Activated CD4-positive, alpha-beta T cell treated with anti-CD3 and anti-CD28 coated beads, Interleukin-2, amount 50 U/mL, for 24 hours (primary cell): Measurements from ENCODE around the gene TEX22.
"Not testable (repeated sequence)": the region's sequence is repeated elsewhere in the genome, so short reads cannot be mapped to it uniquely, and the experiment has no call there.

Source experiments
- DNase-seq, 2 donors: peaks; one replicate each; pipeline ENCODE4 v3.0.0-alpha.2; 2020; ENCODE audit warnings: low read depth in 1 of 2, low spot score in 1 of 2

The TEX22 gene

GRCh38 chr14:105398044-105398725, at the start of gene TEX22:
TSS of gene TEX22 (plus strand) at chr14:105398538. CDS start at chr14:105399341, 803 bp downstream.
- DNase-seq: peak; percentile 89 to 90

GRCh38 chr14:105348945-105349699, 49.2 kb upstream of the TEX22 start:
- no peak for DNase-seq

GRCh38 chr14:105349992-105350391, 48.3 kb upstream of the TEX22 start:
- no peak for DNase-seq

GRCh38 chr14:105350450-105351244, 47.7 kb upstream of the TEX22 start:
- DNase-seq: no peak

GRCh38 chr14:105351410-105351809, 46.9 kb upstream of the TEX22 start:
- DNase-seq: no peak

DNA sequence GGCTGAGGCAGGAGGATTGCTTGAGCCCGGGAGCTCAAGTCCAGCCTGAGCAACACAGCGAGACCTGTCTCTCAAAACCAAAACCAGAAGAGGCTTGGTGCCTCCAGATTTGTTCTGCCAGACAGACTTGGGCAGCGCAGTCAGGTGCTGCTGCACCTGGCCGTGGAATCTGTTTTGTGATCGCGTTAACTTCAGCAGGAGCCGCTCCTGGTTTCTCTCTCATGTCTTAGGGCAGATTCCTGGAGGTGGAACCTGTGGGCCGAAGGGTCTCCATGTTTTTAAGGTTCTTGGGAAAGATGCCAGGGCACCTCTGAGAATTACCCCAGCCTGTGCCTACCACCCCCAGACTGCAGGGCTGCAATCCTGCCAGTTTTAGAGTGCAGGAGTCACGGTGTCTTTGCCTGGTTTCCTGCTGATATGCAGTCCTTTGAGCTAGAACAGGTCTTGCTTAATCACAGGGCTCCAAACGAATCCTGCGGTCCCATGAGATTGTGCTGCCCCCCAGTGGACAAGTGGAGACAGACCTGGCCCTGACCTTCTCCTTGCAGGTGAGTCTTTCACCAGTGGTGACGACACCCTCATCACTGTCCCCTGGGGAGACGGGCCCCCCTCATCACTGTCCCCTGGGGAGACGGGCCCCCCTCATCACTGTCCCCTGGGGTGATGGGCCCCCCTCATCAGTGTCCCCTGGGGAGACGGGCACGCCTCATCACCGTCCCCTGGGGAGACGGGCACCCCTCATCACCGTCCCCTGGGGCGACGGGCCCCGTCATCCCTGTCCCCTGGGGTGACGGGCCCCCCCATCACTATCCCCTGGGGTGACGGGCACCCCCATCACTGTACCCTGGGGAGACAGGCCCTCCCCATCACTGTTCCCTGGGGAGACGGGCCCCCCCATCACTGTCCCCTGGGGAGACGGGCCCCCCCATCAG, 46.2 kb upstream of the TEX22 start:
- DNase-seq: peak; percentile 73 to 88

- no peak for DNase-seq
Observed at GRCh38 chr14:105353136-105353535, 45.2 kb upstream of the TEX22 start.

- DNase-seq: no peak
Observed at GRCh38 chr14:105354541-105354940, 43.8 kb upstream of the TEX22 start.

DNA sequence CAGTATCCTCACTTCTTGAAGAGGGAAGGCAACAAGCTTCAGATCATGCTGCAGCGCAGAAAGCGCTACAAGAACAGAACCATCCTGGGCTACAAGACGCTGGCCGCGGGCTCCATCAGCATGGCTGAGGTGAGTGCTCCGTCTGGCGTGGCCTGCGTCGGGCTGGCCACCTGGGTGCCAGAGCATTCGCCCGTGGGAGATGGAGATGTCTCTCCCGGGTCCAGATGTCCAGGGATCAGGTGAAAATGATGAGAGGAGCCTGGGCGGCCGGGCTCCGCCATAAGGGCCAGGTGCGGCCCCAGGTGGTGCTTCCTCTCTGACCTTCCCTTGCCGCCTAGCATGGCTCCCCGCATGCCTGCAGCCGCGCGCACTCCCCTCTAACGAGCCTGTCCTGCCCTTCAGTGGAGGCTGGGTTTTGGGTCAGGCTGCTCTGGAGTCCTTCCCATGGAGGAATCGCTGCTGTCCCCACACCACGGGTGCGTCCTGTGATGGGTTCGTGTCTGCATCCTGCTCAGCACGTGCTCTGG, 43.2 kb upstream of the TEX22 start:
- DNase-seq: no peak

GRCh38 chr14:105355850-105356604, 42.3 kb upstream of the TEX22 start:
- DNase-seq: no peak

DNA sequence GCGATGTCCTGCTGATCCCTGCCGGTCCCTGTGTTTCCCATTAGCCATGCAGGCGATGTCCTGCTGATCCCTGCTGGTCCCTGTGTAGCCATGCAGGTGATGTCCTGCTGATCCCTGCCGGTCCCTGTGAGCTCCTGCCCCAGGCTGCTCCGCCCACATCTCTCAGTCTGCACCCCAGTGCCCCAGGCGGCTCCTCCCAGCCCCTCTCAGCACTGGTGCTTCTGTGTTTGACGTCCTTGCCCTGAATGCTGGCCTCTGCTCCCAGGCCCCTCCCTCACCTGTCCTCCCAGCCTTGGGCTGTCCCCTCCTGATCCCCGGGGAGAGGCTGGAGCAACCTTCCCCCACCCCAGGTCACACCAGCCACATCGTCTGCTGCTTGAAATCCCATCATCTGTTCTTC, 41.4 kb upstream of the TEX22 start:
- no peak for DNase-seq

DNA sequence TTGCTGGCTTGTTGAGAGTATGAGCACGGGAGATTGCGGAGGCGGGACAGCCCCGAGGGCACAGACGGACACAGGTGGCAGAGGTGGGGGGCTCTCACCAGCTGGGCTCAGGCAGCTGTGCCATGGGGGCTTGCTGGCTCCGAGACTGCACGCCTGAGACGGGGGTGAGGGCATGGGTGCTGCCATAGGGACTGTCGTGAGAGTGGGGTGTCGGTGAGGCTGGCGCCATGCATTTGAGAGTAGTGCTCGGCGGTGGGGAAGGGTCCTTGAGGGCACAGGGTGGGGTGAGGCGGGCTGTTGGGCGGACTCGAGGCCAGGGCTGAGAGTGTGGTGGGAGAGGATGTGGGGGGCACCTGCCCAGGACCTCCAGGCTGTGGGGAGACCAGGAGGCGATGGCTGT, 40.7 kb upstream of the TEX22 start:
- DNase-seq: no peak

- no peak for DNase-seq
Observed at GRCh38 chr14:105358140-105358846, 40.0 kb upstream of the TEX22 start.

- no peak for DNase-seq
Observed at GRCh38 chr14:105358943-105359342, 39.4 kb upstream of the TEX22 start.

- not testable (repeated sequence) for DNase-seq
Observed at GRCh38 chr14:105361412-105361811, 36.9 kb upstream of the TEX22 start.

DNA sequence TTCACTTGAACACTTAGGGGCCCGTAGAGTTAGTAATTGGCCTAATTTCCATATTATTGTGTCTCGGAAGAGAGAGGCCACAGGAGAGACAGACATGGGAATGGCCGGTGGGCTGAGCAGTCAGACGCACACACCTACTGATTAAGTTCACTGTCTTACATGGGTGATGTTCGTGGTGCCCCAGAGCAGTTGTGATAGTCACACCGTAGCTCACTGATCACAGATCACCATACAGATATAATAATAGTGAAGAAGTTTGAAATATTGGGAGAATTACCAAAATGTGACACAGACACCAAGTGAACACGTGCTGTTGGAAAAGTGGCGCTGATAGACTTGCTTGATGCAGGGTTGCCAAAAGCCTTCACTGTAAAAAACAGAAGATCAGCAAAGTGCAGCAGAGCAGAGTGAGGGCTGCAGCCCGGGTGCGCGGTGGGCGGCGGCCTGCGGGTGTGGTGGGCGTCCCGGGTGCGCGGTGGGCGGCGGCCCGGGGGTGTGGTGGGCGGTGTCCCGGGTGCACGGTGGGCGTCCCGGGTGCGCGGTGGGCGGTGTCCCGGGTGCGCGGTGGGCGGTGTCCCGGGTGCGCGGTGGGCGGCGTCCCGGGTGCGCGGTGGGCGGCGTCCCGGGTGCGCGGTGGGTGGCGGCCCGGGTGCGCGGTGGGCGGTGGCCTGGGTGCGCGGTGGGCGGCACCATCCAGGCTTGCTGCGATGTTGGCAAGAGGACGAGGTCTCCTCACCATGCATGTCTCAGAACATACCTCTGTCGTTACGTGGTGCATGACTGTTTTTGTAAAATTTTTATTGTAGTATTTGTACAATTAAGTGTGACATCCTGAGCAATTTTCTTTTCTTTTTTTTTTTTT, 34.3 kb upstream of the TEX22 start:
- no peak for DNase-seq

GRCh38 chr14:105365101-105365500, 33.2 kb upstream of the TEX22 start:
- DNase-seq: no peak

GRCh38 chr14:105365681-105366080, 32.7 kb upstream of the TEX22 start:
- no peak for DNase-seq
